Caco-2 (cell line): Measurements from ENCODE around the gene DNAH8. TPM values are rescaled to one million over a fixed set of nuclear protein-coding genes. Genes with fewer than 3 reads are reported as not detected.

Experiments used
- BruUV-seq: library from RNA; stranded (reverse); fragments of 400-500 nt; replicated peaks from 2 replicates; lab custom pipeline; 2021; lab: Mats Ljungman, UMichigan
- CTCF ChIA-PET: fragments of 300-600 bp; sonication (Branson Sonifier 250); formaldehyde crosslinking; loops from one replicate; lab custom pipeline; 2022; ENCODE audit warnings: antibody characterized with exemption; lab: Charles Lee
- POLR2A ChIA-PET: fragments of 300-600 bp; sonication (Branson Sonifier 250); formaldehyde crosslinking; loops from one replicate; lab custom pipeline; 2022; ENCODE audit warnings: antibody characterized with exemption; lab: Charles Lee
- DNase-seq, 2 experiments: peaks; one replicate each; pipeline versions ENCODE4 v3.0.0 to v3.0.0-alpha.2; 2020 to 2022
- H3K27me3 ChIP-seq: replicated peaks from 2 replicates; pipeline ENCODE4 v1.6.0; 2011; ENCODE audit warnings: low read length; ENCODE audit not compliant: control insufficient read depth, insufficient read depth
- H3K36me3 ChIP-seq: 2 replicates; pipeline ENCODE4 v1.5.1; 2011; ENCODE audit warnings: low read length; ENCODE audit not compliant: control insufficient read depth, insufficient read depth
- H3K4me1 ChIP-seq: fragments of 250-450 bp; sonication (Bioruptor Pico); 2 replicates; pipeline ENCODE4 v1.5.1; 2020; ENCODE audit warnings: mild to moderate bottlenecking
- H3K4me3 ChIP-seq: 2 replicates; pipeline ENCODE4 v1.5.1; 2011; ENCODE audit warnings: low read depth, mild to moderate bottlenecking, control low read depth, low read length
- H3K9me3 ChIP-seq: fragments of 250-450 bp; sonication (Bioruptor Pico); 2 replicates; pipeline ENCODE4 v1.5.1; 2020; ENCODE audit warnings: mild to moderate bottlenecking, moderate library complexity
- H3K27ac Mint-ChIP-seq: one replicate; pipeline ENCODE4 v1.8.0; 2022; ENCODE audit warnings: mixed read lengths; ENCODE audit not compliant: unreplicated experiment
- H3K27me3 Mint-ChIP-seq: one replicate; pipeline ENCODE4 v1.8.0; 2022; ENCODE audit warnings: mixed read lengths; ENCODE audit not compliant: insufficient read depth, unreplicated experiment
- H3K36me3 Mint-ChIP-seq: one replicate; pipeline ENCODE4 v1.8.0; 2022; ENCODE audit warnings: mild to moderate bottlenecking, mixed read lengths; ENCODE audit not compliant: insufficient read depth, unreplicated experiment
- H3K4me1 Mint-ChIP-seq: one replicate; pipeline ENCODE4 v1.8.0; 2022; ENCODE audit warnings: low read depth, mixed read lengths; ENCODE audit not compliant: unreplicated experiment
- H3K4me3 Mint-ChIP-seq: one replicate; pipeline ENCODE4 v1.8.0; 2022; ENCODE audit warnings: mild to moderate bottlenecking, moderate library complexity, mixed read lengths; ENCODE audit not compliant: unreplicated experiment
- H3K9me3 Mint-ChIP-seq: one replicate; pipeline ENCODE4 v1.8.0; 2022; ENCODE audit warnings: mixed read lengths; ENCODE audit not compliant: unreplicated experiment
- intact Hi-C: fragments of 100-400 bp; cut with micrococcal nuclease; formaldehyde crosslinking; loops from one replicate; pipeline ENCODE4 v1.10.0; 2022; ENCODE audit not compliant: unreplicated experiment
- total RNA-seq: library from RNA; stranded (reverse); gene quantifications from 2 replicates; pipeline ENCODE4 v1.2.3, GENCODE V29; 2022
- TF ChIP-seq, protein P1 (sequence below), 2 experiments: fragments of 200-600 bp in 1 of 2; IDR thresholded peaks; 1 replicate in 1 of 2; 2 replicates in 1 of 2; pipeline versions ENCODE4 v1.5.1 to v1.8.0; 2011 to 2022; ENCODE audit warnings: antibody characterized with exemption in 1 of 2, control low read depth in 1 of 2, inconsistent platforms in 1 of 2, low read depth in 1 of 2, low read length in 1 of 2, mild to moderate bottlenecking in 1 of 2, moderate library complexity in 1 of 2; ENCODE audit not compliant: insufficient read depth in 1 of 2, severe bottlenecking in 1 of 2, unreplicated experiment in 1 of 2

DNAH8 gene
- total RNA-seq, 1 experiment from 2014 or later = not detected

DNA sequence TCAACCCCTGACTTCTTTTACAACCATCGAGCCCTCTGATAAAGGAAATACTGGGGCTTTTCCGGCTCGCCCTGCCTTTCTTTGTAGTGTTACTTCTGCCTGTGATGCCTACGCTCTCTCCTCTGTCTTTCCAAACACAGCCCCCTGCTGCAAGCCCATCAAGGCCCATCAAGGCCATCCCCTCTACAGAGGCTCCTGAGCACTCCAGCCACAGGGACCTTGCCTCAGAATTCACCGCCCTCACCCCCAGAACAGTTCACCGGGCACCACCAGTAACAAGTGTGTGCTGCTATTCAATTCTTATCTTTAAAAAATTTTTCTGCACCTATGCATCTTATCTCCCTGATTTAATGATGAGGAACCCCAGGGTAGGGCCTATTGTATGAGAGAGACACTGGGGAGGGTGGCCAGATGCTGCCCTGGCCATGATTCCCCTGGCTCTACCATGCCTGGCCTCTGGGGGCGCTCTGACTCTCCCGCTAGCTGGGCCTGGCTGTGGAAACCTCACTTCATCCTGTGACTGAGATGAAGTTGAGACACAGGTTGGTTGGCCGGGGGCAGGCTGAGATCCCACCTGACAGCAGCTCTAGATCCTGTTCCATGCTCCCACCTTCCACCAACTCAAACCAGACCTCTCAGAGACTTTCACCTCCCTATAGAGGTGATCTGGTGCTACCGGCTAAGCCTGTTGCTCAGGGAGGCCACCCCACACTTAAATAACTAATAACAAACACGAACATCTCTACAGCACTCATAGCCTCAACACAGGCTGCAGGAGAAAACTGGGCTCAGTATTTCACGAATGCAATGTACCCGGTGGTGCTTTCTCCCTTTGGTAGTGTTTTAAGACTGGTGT lies 314.3 kb downstream of the DNAH8 start:
- H3K4me3 Mint-ChIP-seq = no peak overlapping the region

GRCh38 chr6:39035681-39036080 lies 320.6 kb downstream of the DNAH8 start:
- H3K4me3 ChIP-seq = no peak overlapping the region
- Mint-ChIP-seq H3K27me3 (peaks cover 18% of the 10 kb centered on the region), H3K9me3 (no peaks in the 10 kb centered on the region), H3K4me3 (no peak overlapping the region), H3K27ac (no peak overlapping the region), H3K4me1 (no peaks in the 10 kb centered on the region), H3K36me3 (no peaks in the 10 kb centered on the region)
- no TSS peak for BruUV-seq
- intact Hi-C loops = no loop called here
- ChIA-PET POLR2A (no interaction called here), CTCF (interaction anchor here (1.1 to 1.7 kb wide), 2 partner anchors 39 to 53 kb away, joined by 3 to 4 read pairs; no protein-coding TSS in a partner anchor)
- no peak for DNase-seq
- H3K4me1 ChIP-seq = no peaks in the 10 kb centered on the region
- TF ChIP-seq, protein P1, sequence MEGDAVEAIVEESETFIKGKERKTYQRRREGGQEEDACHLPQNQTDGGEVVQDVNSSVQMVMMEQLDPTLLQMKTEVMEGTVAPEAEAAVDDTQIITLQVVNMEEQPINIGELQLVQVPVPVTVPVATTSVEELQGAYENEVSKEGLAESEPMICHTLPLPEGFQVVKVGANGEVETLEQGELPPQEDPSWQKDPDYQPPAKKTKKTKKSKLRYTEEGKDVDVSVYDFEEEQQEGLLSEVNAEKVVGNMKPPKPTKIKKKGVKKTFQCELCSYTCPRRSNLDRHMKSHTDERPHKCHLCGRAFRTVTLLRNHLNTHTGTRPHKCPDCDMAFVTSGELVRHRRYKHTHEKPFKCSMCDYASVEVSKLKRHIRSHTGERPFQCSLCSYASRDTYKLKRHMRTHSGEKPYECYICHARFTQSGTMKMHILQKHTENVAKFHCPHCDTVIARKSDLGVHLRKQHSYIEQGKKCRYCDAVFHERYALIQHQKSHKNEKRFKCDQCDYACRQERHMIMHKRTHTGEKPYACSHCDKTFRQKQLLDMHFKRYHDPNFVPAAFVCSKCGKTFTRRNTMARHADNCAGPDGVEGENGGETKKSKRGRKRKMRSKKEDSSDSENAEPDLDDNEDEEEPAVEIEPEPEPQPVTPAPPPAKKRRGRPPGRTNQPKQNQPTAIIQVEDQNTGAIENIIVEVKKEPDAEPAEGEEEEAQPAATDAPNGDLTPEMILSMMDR (IDR thresholded peaks at IDR 0.05; ENCODE audit: insufficient read depth in 1 of 2, low read depth in 1 of 2, low read length in 1 of 2, severe bottlenecking in 1 of 2, unreplicated experiment in 1 of 2) = no peak
- H3K9me3 ChIP-seq = no peaks in the 10 kb centered on the region
- H3K27me3 ChIP-seq = peaks cover 2% of the 10 kb centered on the region
- no peaks in the 10 kb centered on the region for H3K36me3 ChIP-seq

More for the DNA sequence above, 314.3 kb downstream of the DNAH8 start:
- Mint-ChIP-seq H3K4me1 (peaks cover 7% of the 10 kb centered on the region), H3K36me3 (peaks cover 5% of the 10 kb centered on the region), H3K9me3 (no peaks in the 10 kb centered on the region), H3K27me3 (peaks cover 6% of the 10 kb centered on the region), H3K27ac (no peak overlapping the region)
- Histone ChIP-seq H3K9me3 (no peaks in the 10 kb centered on the region), H3K27me3 (no peaks in the 10 kb centered on the region; the same call in 1 of the 2 replicates), H3K4me3 (no peak overlapping the region), H3K4me1 (no peaks in the 10 kb centered on the region), H3K36me3 (no peaks in the 10 kb centered on the region)
- DNase-seq = peak; percentile 46 to 59
- intact Hi-C loops = no loop called here
- POLR2A ChIA-PET = interaction anchor here (0.5 kb wide), 1 partner anchor 34 kb away, joined by 3 read pairs; no protein-coding TSS in a partner anchor
- TF ChIP-seq, protein P1 (IDR thresholded peaks at IDR 0.05; ENCODE audit: insufficient read depth in 1 of 2, low read depth in 1 of 2, low read length in 1 of 2, severe bottlenecking in 1 of 2, unreplicated experiment in 1 of 2) = peak; percentile 55 to 78
- BruUV-seq = no TSS peak
- CTCF ChIA-PET = interaction anchor here (0.6 to 1.2 kb wide), 5 partner anchors 32 to 733 kb away, joined by 3 to 4 read pairs (median 3); no protein-coding TSS in a partner anchor

DNA sequence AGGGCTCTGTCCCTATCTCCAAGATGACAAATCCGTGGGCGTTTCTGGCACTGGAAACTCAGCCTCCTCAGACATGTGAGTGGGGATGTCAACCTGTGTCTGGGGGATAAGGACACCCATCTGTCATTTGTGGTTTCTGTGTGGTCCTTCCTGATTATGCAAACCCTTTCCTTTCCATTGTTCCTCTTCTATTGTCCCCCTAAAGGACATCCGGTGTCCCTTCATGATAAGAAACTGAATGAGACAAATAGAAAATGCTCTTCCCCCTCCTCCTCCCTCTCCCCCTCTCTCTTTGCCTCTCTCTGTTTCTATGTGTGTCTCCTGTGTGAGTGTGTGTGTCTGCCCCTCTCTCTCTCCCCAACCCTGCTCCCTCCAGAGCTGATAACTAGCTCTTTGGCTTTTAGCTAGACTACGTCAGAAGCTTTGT lies 322.0 kb downstream of the DNAH8 start:
- Mint-ChIP-seq H3K36me3 (no peaks in the 10 kb centered on the region), H3K4me3 (no peak overlapping the region), H3K9me3 (no peaks in the 10 kb centered on the region), H3K27ac (no peak overlapping the region), H3K4me1 (no peaks in the 10 kb centered on the region), H3K27me3 (peaks cover 18% of the 10 kb centered on the region)
- DNase-seq = no peak
- Histone ChIP-seq H3K4me1 (no peaks in the 10 kb centered on the region), H3K36me3 (no peaks in the 10 kb centered on the region), H3K27me3 (peaks cover 2% of the 10 kb centered on the region), H3K9me3 (no peaks in the 10 kb centered on the region), H3K4me3 (no peak overlapping the region)
- ChIA-PET POLR2A (no interaction called here), CTCF (interaction anchor here (1.1 to 1.7 kb wide), 2 partner anchors 40 to 52 kb away, joined by 3 to 4 read pairs; no protein-coding TSS in a partner anchor)
- TF ChIP-seq, protein P1 (IDR thresholded peaks at IDR 0.05; ENCODE audit: insufficient read depth in 1 of 2, low read depth in 1 of 2, low read length in 1 of 2, severe bottlenecking in 1 of 2, unreplicated experiment in 1 of 2) = no peak
- intact Hi-C loops = no loop called here
- no TSS peak for BruUV-seq
